GM06990 (cell line): Measurements from ENCODE around the gene SHMT2.

Source experiments
- DNase-seq: peaks from one replicate; pipeline ENCODE4 v3.0.0-alpha.2; 2011; ENCODE audit not compliant: insufficient read length; ENCODE audit errors: extremely low read depth
- H3K27me3 ChIP-seq: replicated peaks from 2 replicates; pipeline ENCODE4 v1.6.0; 2011; ENCODE audit warnings: low read length; ENCODE audit not compliant: control insufficient read depth, insufficient read depth
- H3K36me3 ChIP-seq: 2 replicates; pipeline ENCODE4 v1.5.1; 2011; ENCODE audit warnings: low read length; ENCODE audit not compliant: control insufficient read depth, insufficient read depth
- H3K4me3 ChIP-seq: replicated peaks from 2 replicates; pipeline ENCODE4 v1.5.1; 2011; ENCODE audit warnings: low read depth, mild to moderate bottlenecking, control low read depth, low read length
- CTCF ChIP-seq: IDR thresholded peaks from 2 replicates; pipeline ENCODE4 v1.5.1; 2011; ENCODE audit warnings: low read length, control low read depth, mild to moderate bottlenecking, inconsistent platforms; ENCODE audit not compliant: insufficient read depth, poor library complexity, severe bottlenecking

Gene SHMT2

GRCh38 chr12:57190037-57190436 lies 39.5 kb upstream of the SHMT2 start:
- Histone ChIP-seq H3K36me3 (no peaks in the 10 kb centered on the region), H3K4me3 (no peak overlapping the region), H3K27me3 (no peaks in the 10 kb centered on the region; the same call in 1 of the 2 replicates)
- no peak for TF ChIP-seq CTCF
- DNase-seq = no peak

- Histone ChIP-seq H3K4me3 (no peak overlapping the region), H3K36me3 (no peaks in the 10 kb centered on the region), H3K27me3 (no peaks in the 10 kb centered on the region; the same call in 1 of the 2 replicates)
- no peak for TF ChIP-seq CTCF
- DNase-seq = no peak
Observed at GRCh38 chr12:57190821-57191220, 38.7 kb upstream of the SHMT2 start.

GRCh38 chr12:57191410-57191809 lies 38.1 kb upstream of the SHMT2 start:
- Histone ChIP-seq H3K4me3 (no peak overlapping the region), H3K27me3 (no peaks in the 10 kb centered on the region), H3K36me3 (no peaks in the 10 kb centered on the region)
- TF ChIP-seq CTCF = no peak
- DNase-seq = no peak

GRCh38 chr12:57192920-57193319 lies 36.6 kb upstream of the SHMT2 start:
- no peaks in the 10 kb centered on the region for H3K36me3 ChIP-seq
- H3K27me3 ChIP-seq = no peaks in the 10 kb centered on the region; the same call in 1 of the 2 replicates
- TF ChIP-seq CTCF = no peak

GRCh38 chr12:57193706-57194245 lies 35.7 kb upstream of the SHMT2 start:
- DNase-seq = no peak
- Histone ChIP-seq H3K4me3 (no peak overlapping the region), H3K27me3 (no peaks in the 10 kb centered on the region; the same call in 1 of the 2 replicates), H3K36me3 (no peaks in the 10 kb centered on the region)
- no peak for TF ChIP-seq CTCF

More at GRCh38 chr12:57192920-57193319, 36.6 kb upstream of the SHMT2 start:
- no peak overlapping the region for H3K4me3 ChIP-seq
- DNase-seq = no peak

GRCh38 chr12:57194253-57194652 lies 35.3 kb upstream of the SHMT2 start:
- no peak overlapping the region for H3K4me3 ChIP-seq
- H3K27me3 ChIP-seq = no peaks in the 10 kb centered on the region; the same call in 1 of the 2 replicates
- no peak for TF ChIP-seq CTCF
- no peaks in the 10 kb centered on the region for H3K36me3 ChIP-seq
- DNase-seq = no peak
